HG02884 (cell line): ENCODE results near the gene IFT122.
"Not testable (repeated sequence)": the region's sequence is repeated elsewhere in the genome, so short reads cannot be mapped to it uniquely, and the experiment has no call there.

Source experiments
- ATAC-seq: cut with Tn5 transposase; IDR thresholded peaks from one replicate; pipeline ENCODE4 v1.9.1; 2021; ENCODE audit warnings: mild to moderate bottlenecking, moderate library complexity; ENCODE audit not compliant: unreplicated experiment

Gene IFT122, protein sequence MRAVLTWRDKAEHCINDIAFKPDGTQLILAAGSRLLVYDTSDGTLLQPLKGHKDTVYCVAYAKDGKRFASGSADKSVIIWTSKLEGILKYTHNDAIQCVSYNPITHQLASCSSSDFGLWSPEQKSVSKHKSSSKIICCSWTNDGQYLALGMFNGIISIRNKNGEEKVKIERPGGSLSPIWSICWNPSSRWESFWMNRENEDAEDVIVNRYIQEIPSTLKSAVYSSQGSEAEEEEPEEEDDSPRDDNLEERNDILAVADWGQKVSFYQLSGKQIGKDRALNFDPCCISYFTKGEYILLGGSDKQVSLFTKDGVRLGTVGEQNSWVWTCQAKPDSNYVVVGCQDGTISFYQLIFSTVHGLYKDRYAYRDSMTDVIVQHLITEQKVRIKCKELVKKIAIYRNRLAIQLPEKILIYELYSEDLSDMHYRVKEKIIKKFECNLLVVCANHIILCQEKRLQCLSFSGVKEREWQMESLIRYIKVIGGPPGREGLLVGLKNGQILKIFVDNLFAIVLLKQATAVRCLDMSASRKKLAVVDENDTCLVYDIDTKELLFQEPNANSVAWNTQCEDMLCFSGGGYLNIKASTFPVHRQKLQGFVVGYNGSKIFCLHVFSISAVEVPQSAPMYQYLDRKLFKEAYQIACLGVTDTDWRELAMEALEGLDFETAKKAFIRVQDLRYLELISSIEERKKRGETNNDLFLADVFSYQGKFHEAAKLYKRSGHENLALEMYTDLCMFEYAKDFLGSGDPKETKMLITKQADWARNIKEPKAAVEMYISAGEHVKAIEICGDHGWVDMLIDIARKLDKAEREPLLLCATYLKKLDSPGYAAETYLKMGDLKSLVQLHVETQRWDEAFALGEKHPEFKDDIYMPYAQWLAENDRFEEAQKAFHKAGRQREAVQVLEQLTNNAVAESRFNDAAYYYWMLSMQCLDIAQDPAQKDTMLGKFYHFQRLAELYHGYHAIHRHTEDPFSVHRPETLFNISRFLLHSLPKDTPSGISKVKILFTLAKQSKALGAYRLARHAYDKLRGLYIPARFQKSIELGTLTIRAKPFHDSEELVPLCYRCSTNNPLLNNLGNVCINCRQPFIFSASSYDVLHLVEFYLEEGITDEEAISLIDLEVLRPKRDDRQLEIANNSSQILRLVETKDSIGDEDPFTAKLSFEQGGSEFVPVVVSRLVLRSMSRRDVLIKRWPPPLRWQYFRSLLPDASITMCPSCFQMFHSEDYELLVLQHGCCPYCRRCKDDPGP

DNA sequence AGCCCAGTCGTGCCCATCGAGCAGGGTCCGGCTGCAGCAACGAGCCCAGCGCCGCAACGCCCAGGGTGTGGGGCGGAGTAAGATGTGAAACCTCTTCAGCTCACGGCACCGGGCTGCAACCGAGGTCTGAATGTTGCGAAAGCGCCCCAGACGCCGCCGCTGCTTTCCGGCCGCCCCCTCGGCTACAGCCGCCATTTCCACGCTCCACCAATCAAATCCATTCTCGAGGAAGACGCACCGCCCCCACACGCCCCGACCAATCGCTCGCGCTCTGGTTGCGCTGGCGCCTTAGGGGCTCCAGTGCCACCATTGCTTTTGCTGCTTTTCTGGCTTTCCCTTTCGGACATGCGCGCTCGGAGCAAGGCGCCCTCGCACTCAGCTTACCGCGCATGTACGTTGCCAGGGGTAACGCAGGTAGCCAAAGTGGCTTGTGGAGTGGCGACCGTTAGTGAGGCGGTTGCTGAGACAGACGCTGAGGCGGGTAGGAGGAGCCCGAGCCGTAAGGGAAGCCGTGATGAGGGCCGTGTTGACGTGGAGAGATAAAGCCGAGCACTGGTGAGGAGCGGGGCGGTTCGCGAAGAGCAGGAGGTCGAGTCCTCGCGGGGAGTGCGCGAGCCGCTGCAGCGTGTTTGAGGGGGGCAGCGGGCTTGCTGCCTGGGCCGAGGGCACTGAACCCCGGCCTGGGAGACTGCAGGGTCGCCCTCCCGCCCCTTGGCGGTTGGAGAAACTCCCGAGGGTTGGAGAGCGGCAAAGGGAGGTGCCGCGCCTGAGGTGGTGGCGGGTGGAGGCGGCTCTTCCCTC is at the start of gene IFT122, which contains the start of gene MBD4:
TSS of gene IFT122 (plus strand) at position 408 of the 801 bp plus-strand sequence. CDS start at position 515, 107 bp downstream.
TSS of gene MBD4 (minus strand) at position 132 of the 801 bp plus-strand sequence. CDS start at position 17, 115 bp downstream.
- peak; percentile 79 for ATAC-seq

DNA sequence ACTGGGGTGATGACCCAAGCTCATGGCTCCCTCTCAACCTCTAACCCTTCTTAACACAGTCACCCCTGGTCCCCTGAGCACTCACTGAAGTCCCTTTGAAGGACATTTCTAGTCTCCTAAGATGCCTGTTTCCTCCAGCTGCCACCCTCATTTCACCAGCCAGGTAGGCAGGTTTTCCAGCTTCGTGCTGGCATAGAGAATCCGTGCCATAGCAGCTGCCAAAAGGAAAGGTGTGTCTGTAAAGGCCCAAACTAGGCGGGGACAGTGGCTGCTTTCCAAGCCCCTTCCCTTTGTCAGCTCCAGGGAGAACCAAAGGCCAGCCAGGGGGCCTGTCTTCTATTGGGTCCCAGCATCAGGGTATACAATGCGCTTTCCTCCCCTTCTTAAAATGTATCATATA is 48.4 kb upstream of the IFT122 start:
- ATAC-seq = not testable (repeated sequence)

DNA sequence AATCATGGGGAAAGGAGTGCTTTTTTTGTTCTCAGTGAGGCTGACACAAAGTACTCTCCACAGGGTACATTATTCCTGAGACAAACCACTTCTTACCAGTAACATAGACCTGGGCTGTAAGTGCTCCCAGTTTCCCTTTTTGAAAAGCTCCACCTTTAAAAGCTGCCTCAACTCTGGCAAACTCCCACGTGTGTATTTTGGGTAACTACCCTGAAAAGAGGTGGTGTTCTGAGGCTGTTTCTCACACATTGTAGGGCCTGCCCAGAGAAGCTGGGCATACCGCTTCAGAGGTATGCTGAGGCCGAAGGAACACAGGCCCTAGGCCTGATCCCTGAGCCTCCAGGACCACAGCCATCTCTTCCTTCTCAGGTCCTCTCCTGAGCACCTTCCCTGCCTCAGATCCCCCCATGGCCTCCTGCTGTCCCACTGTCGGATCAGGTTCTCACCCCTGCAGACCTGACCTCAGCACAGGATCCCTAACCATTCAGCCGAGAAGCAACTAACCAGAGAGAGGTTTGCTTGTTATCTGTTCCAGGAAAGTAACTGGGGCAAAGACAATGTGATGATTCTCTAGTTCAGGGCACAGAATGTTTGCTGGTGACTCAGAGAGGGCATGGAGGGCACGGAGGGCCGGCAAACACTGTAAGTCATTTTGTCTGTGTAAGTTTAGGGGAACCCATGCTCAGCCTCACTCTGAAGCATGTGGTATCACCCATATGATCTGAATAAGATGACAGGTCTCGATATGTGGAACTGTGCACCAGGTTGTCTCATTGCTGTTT is 47.7 kb upstream of the IFT122 start:
- not testable (repeated sequence) for ATAC-seq

DNA sequence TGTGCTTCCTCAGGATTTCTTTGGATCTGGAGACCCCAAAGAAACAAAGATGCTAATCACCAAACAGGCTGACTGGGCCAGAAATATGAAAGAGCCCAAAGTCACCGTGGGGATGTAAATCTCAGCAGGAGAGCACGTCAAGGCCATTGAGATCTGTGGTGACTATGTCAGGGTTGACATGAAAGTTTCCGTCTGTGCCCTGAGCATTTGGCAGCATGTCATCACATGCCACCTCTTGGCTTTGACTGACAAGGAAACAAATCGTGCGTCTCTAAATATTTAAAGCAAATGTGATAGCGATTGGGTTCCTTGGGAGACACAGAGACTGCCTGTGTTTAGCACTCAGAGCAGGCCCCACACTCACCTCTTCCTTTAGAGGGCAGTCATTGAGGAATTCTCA is 46.8 kb upstream of the IFT122 start:
- no peak for ATAC-seq

DNA sequence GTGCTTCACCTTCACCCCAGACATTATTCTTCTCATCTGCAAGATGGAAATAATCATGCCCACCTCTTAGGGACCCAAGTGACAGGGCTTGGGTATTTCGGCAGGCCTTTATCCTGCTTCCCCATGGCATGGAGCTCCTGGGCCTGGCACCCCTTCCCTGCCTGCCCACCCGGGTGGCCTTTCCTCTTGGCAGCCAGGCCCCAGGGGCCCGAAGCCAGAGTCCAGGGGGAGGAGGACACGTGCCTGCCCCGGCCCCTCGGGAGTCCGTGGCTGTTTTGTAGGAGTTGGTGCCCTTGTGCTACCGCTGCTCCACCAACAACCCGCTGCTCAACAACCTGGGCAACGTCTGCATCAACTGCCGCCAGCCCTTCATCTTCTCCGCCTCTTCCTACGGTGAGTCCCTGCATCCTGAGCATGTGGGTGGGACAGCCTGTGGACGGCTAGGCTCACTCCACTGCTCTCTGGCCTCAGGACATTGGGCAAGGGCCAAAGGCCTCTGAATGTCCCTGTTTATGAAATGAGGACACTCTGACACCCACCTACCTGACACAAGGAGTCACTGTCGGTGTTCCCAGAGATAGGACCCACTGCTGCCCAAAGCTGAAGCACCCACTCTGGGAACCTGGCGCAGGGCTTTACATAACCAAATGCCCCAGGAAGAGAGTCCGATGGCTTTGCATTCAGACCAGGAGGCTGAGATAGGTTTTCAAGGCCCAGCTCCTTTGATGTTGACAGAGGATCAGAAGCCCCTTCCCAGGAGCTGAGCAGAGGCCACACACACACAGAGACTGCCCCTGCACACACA is 46.1 kb upstream of the IFT122 start:
- ATAC-seq = not testable (repeated sequence)

DNA sequence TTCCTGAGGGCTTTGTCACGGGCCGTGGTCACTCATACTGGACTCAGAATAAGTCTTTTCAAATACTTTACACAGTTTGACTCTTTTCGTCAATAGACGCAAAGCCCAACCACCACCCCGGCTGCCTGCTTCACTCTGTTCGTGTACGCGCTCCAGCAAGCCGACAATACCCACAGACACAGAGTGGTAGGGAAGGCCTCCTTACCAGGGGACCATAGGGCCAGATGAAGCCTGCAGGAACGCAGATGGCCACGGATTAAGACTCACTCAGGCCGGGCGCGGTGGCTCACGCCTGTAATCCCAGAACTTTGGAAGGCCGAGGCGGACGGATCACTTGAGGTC is 41.2 kb upstream of the IFT122 start:
- no peak for ATAC-seq

DNA sequence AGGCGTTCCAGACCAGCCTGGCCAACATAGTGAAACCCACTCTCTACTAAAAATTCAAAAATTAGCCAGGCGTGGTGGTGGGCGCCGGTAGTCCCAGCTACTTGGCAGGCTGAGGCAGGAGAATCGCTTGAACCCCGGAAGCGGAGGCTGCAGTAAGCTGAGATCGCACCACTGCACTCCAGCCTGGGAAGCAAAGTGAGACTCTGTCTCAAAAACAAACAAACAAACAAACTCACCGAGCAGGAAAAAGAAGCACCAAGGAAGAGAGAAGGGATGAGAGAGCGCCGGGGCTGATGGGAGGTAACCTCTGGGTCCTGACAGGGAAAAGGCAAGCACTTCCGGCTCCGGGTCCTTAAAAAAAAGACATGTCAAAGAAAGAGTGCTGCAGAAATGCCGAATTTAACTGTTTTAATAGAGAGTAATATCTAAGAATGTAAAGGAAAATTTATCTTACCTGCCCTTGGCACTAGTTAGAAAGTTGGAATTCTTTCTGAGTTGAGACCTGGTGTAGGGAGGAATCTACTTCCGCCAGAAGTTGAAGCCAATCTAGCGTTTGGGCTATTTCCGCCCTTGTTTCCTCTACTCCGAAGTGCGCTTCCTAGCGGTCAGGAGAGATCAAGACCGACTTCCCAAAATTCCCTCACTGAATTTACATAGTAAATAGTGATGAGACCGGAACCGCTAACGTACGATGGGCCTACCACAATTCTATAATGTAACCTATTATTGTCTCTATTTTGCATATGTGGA is 40.7 kb upstream of the IFT122 start:
- peak; percentile 74 for ATAC-seq

DNA sequence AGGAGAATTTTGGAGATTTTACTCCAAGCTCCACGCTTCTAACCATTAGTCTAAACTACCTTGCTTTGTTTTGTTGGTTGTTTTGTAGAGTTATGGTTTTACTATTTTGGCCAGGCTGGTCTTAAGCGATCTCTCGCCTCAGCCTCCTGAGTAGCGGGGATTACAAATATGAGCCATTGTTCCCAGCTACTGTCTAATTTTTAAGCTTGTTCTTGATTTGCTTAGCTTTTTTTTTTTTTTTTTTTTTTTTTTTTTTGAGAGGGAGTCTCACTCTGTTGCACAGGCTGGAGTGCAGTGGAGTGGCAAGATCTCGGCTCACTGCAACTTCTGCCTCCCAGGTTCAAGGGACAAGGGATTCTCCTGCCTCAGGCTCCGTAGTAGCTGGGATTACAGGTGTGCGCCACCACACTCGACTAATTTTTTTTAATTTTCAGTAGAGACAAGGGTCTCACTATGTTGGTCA is 40.1 kb upstream of the IFT122 start:
- ATAC-seq = peak; percentile 25

DNA sequence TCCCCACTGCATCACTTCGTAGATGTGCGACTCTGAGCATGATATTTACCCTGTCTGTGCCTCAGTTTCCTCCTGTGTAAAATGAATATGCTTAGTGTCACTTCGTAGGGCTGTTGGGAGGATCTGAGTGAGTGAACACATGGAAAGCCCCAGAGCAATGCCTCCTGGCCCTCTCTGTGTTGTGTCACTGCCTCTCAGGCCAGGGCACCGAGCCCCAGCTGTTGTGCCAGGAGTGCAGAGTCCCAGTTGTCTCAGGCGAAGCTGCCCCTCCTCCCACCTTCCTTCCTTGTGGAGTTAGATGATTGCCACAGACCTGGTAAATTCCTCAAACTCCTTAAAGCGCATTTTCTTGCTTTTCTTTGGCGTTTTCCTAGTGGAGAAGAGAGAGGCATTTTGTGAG is 37.8 kb upstream of the IFT122 start:
- no peak for ATAC-seq

DNA sequence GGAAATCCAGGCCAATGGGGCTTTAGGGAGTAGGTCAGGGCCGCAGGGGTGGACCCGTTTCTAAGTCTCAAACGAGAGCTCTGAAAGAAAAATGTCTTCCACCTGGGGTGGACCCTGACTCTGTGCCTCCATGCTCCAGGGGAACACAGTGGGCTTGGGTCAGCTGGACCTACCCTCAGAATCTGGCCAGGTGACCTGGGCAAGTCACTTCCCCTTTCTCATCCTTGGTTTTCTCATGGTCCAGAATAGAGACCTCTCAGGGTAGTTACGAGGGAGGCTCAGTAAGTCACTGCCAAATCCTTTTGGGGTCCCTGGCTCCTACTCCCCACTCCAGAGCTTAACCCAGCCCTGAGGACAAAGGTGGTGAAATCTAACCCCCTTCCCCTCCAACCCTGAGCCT is 37.4 kb upstream of the IFT122 start:
- no peak for ATAC-seq

DNA sequence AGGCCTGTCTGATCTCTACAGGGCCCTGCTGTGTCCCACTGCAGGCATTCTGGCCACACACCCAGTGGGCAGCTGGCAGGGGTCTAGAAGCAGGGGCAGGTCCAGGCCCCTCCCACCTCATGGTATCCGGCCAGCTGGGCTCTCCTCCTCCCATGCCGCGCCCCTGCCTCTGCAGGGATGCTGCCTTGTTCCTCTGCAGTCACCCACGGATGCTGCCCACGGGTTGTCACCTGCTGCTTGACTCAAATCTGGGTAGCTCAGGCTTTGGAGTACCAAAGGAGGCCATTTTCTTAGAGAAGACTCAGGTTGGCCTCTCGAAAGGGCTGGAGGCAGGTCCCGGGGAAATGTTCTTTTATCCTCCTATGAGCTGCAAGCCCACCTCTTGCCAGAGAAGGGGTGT is 36.6 kb upstream of the IFT122 start:
- ATAC-seq = no peak

DNA sequence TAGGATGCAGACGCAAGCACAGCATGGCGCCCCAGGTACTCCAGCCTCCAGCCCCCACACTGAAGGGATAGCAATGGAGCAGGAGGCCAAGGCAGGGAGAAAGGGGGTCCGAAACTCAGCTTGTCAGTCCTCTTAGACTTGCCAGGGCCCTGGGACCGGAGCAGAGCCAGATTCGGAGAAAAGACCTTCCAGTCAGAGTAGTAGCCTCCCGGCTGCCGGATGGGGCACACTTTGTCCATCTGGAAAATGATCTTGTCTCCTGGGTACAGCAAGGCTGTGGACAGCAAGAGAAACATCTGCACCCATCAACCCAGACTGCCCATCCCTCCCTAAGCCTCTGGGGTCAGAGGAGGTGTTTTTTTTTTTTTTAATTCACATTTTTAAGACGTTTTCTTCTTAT is 35.9 kb upstream of the IFT122 start:
- no peak for ATAC-seq

DNA sequence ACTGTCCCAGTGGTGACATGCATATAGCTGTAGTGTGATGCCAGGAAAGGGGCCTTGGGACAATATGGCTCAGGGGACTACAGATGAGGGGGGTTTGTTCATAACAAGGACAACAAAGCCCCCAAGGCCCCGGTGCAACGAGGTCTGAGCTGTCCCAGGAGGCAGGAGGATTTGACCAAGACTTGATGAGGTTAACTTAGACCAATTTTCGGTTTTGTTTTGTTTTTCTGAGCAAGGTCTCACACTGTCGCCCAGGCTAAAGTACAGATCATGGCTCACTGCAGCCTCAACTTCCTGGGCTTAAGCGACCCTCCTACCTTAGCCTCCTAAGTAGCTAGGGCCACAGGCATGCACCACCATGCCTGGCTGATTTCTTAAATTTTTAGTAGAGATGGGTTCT is 35.4 kb upstream of the IFT122 start:
- no peak for ATAC-seq

DNA sequence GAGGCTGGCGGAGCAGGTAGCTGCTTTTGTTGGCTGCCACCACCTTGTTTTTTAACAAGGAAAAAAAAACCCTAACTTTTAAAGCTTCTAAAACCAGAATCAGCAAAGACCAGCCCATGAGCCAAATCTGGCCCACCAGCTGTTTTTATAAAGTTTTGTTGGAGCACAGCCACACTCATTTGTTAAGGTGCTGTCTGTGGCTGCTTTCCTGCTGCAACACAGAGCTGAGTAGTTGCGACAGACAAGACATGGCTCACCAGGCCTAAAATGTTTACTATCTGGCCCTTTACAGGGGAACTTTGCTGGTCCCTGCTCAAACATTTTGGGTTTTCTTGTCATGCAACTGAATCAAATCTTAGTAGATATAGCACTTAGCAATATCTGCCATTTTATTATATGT is 30.5 kb upstream of the IFT122 start:
- ATAC-seq = no peak

DNA sequence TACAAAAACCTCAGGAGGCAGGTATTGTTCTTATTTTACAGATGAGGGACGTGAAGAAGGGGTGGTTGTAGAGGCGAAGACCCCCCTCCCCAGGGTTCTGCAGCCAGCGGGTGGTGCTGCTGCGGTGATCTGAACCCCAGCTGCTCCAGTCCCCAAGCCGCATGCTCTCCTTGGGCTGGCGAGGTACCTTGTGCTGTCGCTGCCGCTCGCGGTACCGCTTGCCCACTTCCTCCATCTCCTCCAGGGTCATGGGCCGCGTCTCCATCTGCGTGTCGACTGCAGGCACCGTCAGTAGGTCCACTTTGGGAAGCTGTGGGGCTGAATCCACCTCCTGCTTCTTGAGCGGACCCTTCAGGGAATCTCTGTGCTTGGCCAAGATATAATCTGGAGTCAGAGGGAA is 29.1 kb upstream of the IFT122 start:
- ATAC-seq = no peak

DNA sequence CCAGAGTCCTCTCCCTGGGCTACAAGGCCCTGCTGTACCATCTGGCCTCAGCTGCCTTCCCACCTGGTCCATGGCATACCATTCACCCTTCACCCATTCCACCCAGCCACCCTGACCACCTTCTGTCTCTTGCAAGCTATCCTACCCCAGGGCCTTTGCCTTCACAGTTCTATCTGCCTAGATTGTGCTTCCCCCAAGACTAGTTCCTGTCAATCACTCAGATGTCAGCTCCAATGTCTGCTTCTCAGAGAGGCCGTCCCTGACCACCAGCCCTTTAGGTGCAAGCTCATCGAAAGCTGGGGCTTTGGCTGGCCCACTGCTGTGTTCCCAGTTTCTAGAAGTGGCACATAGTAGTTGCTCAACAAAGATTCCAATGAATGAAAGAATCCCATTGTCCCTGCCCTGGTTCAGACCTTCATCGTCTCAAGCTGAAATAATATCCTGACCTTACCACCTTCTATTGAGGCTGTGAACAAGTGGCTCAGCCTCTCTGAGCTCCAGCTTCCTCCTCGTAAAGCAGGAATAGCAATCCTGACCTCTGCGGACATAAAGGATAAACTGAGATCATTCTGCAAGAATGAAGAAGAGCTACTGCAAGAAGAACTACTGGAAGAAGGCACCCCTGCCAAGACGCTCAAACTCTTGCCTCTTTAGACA is 27.4 kb upstream of the IFT122 start:
- no peak for ATAC-seq

DNA sequence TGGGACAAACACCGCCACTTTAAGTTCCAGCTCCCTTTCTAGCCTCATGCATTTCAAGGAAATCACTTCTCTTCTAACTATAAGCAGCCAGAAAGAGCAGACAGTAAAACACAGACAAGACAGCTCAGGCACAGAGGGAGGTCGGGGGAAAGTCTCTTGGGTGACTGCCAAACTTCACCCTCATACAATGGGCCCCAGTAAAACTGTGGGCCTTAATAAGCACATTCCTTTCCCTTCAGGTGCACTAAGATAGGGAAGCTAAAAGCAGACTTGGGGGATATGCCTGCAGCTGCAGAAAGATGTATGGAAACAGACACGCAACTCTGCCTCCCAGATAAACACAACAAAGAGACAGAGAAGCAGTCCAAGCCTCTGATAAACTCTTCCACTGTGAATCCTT is 26.8 kb upstream of the IFT122 start:
- not testable (repeated sequence) for ATAC-seq
